HG02981 (cell line): Measurements from ENCODE around the gene KRT23.

Source experiments
- ATAC-seq: cut with Tn5 transposase; IDR thresholded peaks from one replicate; pipeline ENCODE4 v1.9.1; 2021; ENCODE audit warnings: mild to moderate bottlenecking, moderate library complexity; ENCODE audit not compliant: unreplicated experiment

The KRT23 gene

DNA sequence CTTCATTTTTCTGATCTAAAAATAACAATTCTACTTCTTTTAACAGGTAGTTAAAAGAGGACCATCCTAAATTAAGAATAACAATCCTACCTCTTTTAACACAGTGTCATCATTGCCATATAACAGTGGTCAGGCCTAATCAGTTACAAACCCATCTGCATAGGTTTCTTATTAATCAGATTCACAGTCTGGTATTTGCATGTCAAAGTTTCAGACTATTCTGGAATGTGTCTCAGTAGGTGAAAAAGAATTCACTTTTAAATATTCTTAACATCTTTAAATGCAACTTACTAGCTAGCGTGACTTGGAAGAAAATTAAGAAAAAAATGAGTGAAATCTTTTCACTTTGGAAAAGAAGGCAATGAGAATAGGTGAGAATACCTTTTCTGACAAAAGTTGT is 63.6 kb downstream of the KRT23 start:
- no peak for ATAC-seq

DNA sequence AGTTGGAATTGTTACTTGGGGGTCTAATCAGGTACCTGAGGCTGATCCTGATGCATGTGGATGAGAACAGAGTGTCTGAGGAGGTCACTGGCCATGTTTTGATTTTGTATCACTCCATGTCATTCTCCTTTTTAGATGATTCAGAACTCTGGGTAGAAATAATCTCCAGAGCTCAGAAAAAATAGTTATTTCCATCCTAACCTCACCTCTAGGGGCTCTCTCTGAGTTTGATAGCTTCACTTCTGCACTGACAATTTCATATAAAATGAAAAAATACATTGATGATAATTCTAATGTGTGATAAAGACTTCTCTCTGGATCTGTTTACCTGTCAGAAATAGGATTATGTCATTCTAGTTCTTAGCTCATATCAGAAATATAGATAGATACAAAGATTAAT is 64.2 kb downstream of the KRT23 start:
- ATAC-seq: no peak
